Nephron (organoid): ENCODE data around the gene RIMS3.

ENCODE experiments used
- H3K27ac Mint-ChIP-seq, 3 experiments: 2 replicates each; pipeline ENCODE4 v1.8.0; 2020; ENCODE audit warnings: mixed read lengths in 3 of 3, mild to moderate bottlenecking in 2 of 3, moderate library complexity in 1 of 3
- H3K27me3 Mint-ChIP-seq: 2 replicates; pipeline ENCODE4 v1.8.0; 2021; ENCODE audit warnings: low read depth, mild to moderate bottlenecking, moderate library complexity, mixed read lengths
- H3K36me3 Mint-ChIP-seq: 2 replicates; pipeline ENCODE4 v1.8.0; 2020; ENCODE audit warnings: low read depth, mixed read lengths
- H3K4me1 Mint-ChIP-seq: 2 replicates; pipeline ENCODE4 v1.8.0; 2020; ENCODE audit warnings: mixed read lengths
- H3K4me3 Mint-ChIP-seq, 3 experiments: 2 replicates each; pipeline ENCODE4 v1.8.0; 2020; ENCODE audit warnings: mild to moderate bottlenecking in 3 of 3, mixed read lengths in 3 of 3, moderate library complexity in 2 of 3
- H3K9me3 Mint-ChIP-seq: 2 replicates; pipeline ENCODE4 v1.8.0; 2020; ENCODE audit warnings: mixed read lengths
- TF ChIP-seq, protein P1 (sequence below), 3 experiments: fragments of 200-600 bp; sonication (generic); IDR thresholded peaks; one replicate each; pipeline ENCODE4 v1.5.0; 2021; ENCODE audit warnings: antibody characterized with exemption in 3 of 3; ENCODE audit not compliant: unreplicated experiment in 3 of 3

RIMS3 gene

DNA sequence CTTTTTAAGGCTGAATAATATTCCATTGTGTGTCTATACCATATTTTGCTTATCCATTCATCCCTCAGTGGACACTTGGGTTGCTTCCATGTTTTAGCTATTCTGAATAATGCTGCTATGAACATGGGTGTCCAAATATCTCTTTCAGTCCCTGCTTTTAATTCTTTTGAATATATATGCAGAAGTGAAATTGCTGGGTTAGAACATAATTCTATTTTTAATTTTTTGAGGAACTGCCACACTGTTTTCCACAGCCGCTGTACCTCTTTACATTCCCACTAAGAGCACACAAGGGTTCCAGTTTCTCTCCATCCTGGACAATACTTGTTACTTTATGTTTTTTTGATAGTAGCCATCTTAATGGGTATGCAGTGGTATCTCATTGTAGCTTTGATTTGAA lies 65.6 kb downstream of the RIMS3 start:
- peaks cover 4% of the 10 kb centered on the region for H3K9me3 Mint-ChIP-seq
- H3K4me1 Mint-ChIP-seq = no peaks in the 10 kb centered on the region
- H3K27me3 Mint-ChIP-seq = peaks cover 9% of the 10 kb centered on the region
- TF ChIP-seq, protein P1, sequence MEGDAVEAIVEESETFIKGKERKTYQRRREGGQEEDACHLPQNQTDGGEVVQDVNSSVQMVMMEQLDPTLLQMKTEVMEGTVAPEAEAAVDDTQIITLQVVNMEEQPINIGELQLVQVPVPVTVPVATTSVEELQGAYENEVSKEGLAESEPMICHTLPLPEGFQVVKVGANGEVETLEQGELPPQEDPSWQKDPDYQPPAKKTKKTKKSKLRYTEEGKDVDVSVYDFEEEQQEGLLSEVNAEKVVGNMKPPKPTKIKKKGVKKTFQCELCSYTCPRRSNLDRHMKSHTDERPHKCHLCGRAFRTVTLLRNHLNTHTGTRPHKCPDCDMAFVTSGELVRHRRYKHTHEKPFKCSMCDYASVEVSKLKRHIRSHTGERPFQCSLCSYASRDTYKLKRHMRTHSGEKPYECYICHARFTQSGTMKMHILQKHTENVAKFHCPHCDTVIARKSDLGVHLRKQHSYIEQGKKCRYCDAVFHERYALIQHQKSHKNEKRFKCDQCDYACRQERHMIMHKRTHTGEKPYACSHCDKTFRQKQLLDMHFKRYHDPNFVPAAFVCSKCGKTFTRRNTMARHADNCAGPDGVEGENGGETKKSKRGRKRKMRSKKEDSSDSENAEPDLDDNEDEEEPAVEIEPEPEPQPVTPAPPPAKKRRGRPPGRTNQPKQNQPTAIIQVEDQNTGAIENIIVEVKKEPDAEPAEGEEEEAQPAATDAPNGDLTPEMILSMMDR (IDR thresholded peaks at IDR 0.05; ENCODE audit: unreplicated experiment in 3 of 3) = no peak
- H3K4me3 Mint-ChIP-seq = no peak overlapping the region
- H3K27ac Mint-ChIP-seq = no peak overlapping the region
- no peaks in the 10 kb centered on the region for H3K36me3 Mint-ChIP-seq

GRCh38 chr1:40595623-40596022 lies 69.9 kb downstream of the RIMS3 start:
- H3K27ac Mint-ChIP-seq = no peak overlapping the region
- peaks cover 4% of the 10 kb centered on the region for H3K9me3 Mint-ChIP-seq
- H3K27me3 Mint-ChIP-seq = peaks cover 4% of the 10 kb centered on the region
- H3K36me3 Mint-ChIP-seq = no peaks in the 10 kb centered on the region
- H3K4me1 Mint-ChIP-seq = peaks cover 7% of the 10 kb centered on the region
- TF ChIP-seq, protein P1 (IDR thresholded peaks at IDR 0.05; ENCODE audit: unreplicated experiment in 3 of 3) = no peak
- H3K4me3 Mint-ChIP-seq = no peak overlapping the region

GRCh38 chr1:40594187-40594531 lies 71.3 kb downstream of the RIMS3 start:
- H3K27ac Mint-ChIP-seq = no peak overlapping the region
- TF ChIP-seq, protein P1 (IDR thresholded peaks at IDR 0.05; ENCODE audit: unreplicated experiment in 3 of 3) = no peak
- no peak overlapping the region for H3K4me3 Mint-ChIP-seq
- H3K27me3 Mint-ChIP-seq = no peaks in the 10 kb centered on the region
- no peaks in the 10 kb centered on the region for H3K36me3 Mint-ChIP-seq
- peaks cover 7% of the 10 kb centered on the region for H3K4me1 Mint-ChIP-seq
- H3K9me3 Mint-ChIP-seq = peaks cover 4% of the 10 kb centered on the region

DNA sequence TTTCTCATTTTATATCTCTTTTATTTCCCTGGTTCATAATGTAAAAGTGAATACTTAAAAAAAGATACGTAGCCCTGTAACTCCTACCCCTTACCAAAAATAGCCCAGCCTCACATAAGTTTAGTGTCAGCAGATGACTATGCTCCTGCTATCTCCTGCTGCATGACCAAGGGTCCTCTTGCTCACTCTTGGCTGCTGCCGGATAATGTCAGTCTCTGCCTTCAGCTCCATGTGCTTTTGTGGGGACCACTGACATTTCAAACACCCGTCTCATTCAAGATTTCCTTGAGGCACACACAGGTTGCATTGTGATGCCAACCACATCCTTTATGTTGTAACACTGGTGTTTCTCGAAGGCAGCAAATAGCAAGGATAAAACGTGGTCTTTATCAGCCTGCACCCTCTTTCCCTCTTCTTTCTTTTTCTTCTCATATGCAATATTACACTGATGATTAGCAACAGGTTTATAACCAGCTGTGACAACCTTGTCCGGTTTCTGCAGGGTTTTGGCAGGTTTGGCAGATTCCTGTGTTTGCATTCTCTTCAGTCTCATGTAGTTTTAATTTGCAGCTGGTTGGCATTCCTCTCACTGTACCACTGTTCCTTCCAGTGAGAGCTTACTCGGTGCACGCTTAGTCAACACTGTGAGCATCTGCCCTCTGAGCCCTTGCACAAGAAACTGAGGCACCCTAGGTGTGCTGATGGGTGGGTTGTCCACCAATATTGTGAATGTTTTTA lies 71.9 kb downstream of the RIMS3 start:
- Mint-ChIP-seq H3K27me3 (peaks cover 3% of the 10 kb centered on the region), H3K27ac (no peak overlapping the region), H3K36me3 (no peaks in the 10 kb centered on the region), H3K4me3 (no peak overlapping the region), H3K4me1 (peaks cover 7% of the 10 kb centered on the region), H3K9me3 (peaks cover 4% of the 10 kb centered on the region)
- TF ChIP-seq, protein P1 (IDR thresholded peaks at IDR 0.05; ENCODE audit: unreplicated experiment in 3 of 3) = no peak

DNA sequence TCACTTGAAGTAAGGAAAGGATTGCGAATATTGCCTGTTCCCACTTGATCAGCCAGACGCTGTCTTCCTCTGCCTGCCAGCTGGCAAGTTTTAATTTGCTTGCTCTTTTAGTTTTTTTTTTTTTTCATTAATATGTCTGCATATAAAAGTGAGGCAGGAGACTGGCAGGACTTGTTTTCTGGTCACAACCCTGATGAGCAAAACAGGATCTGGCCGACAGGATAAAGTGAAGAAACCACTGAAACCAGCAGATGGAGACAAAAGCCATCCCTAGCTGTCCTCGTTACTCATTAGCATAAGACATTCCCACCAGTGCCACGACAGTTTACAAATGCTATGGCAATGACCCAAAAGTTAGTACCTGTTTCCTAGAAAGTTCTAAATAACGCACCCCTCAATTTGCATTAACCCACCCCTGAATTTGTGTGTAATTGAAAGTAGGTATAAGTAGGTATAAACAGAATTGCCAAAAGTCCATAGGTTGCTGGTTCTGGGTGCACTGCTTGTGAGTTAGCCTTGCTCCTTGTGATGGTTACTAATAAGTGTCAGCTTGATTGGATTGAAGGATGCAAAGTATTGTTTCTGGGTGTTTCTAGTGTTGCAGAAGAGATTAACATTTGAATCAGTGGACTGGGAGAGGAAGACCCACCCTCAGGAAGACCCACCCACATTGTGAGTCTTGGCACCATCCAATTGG lies 73.2 kb downstream of the RIMS3 start:
- Mint-ChIP-seq H3K27ac (no peak overlapping the region), H3K4me3 (no peak overlapping the region), H3K36me3 (no peaks in the 10 kb centered on the region), H3K9me3 (no peaks in the 10 kb centered on the region), H3K4me1 (peaks cover 7% of the 10 kb centered on the region), H3K27me3 (peaks cover 9% of the 10 kb centered on the region)
- TF ChIP-seq, protein P1 (IDR thresholded peaks at IDR 0.05; ENCODE audit: unreplicated experiment in 3 of 3) = peak; percentile 41 to 46 (median 45)

DNA sequence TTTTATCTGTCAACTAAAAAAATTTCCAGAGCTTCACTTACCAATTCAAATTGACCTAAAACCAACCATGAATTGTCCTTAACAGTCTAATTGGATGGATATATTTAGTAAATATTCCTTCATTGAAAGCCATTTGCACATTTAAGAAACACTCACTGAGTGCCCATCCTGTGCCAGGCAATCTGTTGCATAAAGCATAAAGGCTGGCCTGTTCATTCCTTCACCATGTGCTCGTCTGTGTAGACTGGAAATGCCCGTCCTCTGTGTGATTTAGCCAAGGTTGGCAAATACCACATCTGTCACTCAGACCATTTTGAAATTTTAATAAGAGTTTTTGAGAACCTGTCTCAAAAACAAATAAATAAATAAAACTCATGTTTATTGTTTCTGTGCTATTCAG lies 76.9 kb downstream of the RIMS3 start:
- TF ChIP-seq, protein P1 (IDR thresholded peaks at IDR 0.05; ENCODE audit: unreplicated experiment in 3 of 3) = no peak
- Mint-ChIP-seq H3K4me3 (no peak overlapping the region), H3K27me3 (peaks cover 10% of the 10 kb centered on the region), H3K9me3 (no peaks in the 10 kb centered on the region), H3K27ac (no peak overlapping the region), H3K4me1 (peaks cover 3% of the 10 kb centered on the region), H3K36me3 (no peaks in the 10 kb centered on the region)
